ENCODE results near the gene MTMR12.
"Not testable (repeated sequence)": the region's sequence is repeated elsewhere in the genome, so short reads cannot be mapped to it uniquely, and the experiment has no call there.

MTMR12 gene

DNA sequence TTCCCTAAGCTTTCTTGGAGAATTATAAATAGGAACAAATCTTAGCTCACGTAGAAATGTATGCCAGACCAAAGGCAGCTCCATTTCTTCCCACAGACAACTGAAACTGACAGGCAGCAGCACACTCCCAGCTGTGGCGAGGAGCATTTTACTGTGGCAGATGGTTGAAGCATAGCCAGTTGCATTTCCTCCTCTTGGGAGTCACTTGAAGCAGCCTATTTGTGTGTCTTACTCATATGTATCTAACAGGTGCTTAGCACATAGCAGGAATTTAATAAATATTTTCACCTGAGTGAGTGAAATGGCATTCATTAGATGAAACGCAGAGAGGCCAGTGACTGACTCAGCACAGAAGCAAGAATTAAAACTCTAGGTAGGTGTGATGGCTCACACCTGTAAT, 12.3 kb upstream of the MTMR12 start:
- no peak for DNase-seq

DNA sequence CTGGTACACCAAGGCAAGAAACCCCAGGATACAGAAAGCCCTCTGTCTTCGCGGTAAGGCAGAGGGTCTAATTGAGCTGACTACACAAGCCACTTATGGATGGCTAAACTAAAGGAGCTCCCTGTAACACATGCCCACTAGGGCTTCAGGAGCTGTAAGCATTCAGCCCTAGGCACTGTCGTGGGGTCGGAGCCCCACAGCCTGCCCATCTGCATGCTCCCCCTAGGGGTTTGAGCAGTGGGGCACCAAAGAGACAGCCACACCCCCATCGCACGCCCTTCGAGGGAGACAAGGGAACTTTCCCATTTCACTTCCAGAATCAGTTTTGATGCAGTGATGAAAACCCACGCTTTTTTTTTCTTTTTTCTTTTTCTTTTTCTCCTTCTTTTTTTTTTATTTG, 11.0 kb upstream of the MTMR12 start:
- DNase-seq: no peak

DNA sequence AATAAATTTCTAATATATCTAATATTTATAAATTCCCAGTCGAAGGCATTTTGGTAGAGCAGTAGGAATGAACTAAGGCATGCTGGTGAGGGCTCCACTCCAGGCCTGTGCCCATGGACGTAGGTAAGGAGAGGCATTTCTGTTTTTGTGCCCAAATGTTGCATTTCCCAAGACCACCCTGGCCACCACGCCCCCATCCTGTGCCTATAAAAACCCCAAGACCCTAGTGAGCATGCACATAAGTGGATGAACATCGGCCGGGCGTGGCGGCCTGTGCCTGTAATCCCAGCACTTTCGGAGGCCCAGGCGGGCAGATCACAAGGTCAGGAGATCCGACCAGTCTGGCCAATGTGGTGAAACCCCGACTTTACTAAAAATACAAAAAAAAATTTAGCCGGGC, 10.1 kb upstream of the MTMR12 start:
- DNase-seq: no peak

DNA sequence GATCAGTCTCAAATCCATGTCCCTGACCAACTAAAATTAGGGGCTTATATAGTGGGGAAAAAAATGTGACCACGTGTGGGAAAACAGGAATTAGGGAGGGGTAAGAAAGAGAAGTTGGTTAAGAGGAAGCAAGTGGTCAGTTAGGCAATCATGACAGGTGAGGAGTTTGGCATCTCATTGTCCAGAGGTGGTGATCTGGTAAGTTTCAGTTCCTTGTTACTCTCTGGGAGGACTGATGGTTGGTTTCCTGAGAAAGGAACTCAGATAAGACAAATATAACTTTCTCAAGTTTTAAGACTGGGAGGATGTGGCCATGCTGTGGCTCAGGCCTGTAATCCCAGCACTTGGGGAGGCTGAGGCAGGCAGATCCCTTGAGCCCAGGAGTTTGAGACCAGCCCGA, 9.0 kb upstream of the MTMR12 start:
- DNase-seq: not testable (repeated sequence)

DNA sequence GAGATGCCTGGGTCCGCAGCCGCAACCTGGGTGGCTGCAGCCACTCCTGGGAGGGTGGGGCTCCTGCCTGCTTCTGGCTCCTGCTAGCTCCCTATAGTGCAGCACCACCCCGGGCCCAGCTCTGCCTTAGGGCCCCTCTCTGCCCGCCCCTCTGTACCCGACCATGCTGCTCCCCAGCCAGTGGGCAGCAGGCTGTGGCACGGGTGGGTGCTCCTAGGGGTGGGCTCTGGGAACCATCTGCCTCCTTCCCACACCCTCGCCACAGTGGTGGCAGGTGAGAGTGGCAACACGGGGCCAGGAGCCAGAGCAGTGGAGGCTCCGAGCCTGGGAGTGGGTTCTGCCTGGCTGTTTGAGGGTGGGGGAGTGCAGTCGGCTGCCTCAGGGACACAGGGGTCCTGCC, 7.8 kb upstream of the MTMR12 start:
- DNase-seq: no peak

GRCh38 chr5:32319926-32320543, 7.3 kb upstream of the MTMR12 start:
- DNase-seq: no peak

DNA sequence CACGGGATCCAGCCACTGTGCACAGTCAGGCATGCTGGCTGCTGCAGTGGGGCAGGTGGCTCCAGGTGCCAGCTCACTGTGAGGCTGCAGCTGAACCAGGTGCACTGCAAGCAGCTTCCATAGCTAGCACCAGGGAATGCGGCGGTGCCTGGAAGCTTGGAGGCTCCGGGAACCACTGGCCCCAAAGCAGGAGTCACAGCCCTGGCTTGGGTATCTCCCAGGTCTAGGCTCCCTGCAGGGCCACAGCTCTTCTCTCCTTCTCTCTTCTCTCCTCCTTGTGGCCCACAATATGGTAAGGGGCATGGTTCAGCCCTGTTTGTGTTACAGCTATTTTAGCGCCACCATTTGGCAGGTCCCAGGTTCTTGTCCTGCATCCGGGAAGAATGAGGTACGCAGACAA, 6.7 kb upstream of the MTMR12 start:
- no peak for DNase-seq

DNA sequence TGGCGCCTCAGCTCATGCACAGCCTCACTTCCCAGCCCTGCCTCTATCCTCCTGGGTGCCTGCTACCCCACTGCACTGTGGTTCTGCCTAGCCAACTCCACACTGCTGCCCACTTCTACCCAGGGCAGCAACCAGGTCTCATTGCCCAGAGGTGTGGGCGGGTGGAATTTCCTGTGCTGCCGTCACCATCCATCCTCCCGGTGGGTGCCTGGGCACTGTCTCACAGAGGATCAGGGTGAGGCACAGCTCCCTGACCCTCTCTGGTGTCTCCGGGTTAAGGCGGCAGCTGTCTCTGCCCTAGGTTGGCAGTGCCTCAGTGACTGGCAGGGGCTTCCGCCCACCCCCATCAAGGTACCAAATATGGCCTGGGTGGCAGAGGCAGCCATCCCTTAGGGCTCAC, 4.3 kb upstream of the MTMR12 start:
- DNase-seq: no peak

GRCh38 chr5:32315221-32316014, 2.7 kb upstream of the MTMR12 start:
- DNase-seq: no peak

DNA sequence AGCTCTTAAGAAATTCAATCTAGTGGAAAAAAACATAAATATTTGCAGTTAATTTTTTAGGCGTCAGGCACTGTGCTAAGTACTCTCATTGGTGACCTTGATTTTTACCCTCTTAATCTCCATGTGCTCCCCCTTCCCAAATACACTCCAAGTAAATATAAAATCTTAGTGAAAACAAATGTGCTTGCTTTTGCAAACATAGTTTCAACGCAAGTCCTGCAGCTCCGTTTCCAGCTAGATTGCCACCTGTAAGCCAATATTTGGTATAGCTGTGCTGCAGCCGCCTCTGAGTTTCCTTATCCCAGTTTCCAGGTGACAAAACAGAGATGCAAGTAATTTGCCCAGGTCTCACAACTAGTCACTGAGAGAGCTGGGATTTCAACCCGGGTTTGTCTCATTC, 1.9 kb upstream of the MTMR12 start:
- no peak for DNase-seq

DNA sequence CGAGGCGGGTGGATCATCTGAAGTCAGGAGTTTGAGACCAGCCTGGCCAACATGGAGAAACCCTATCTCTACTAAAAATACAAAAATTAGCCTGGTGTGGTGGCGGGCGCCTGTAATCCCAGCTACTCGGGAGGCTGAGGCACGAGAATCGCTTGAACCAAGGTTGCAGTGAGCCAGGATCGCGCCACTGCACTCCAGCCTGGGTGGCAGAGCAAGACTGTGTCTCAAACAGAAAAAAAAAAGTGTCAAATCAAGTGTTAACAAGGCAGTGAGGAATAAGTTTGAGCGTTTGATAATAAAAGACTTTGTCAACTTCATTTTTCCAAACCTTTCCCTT, 1.4 kb upstream of the MTMR12 start:
- DNase-seq: not testable (repeated sequence)

GRCh38 chr5:32312197-32312594, 543 bp downstream of the MTMR12 start:
- DNase-seq: peak; percentile 38

- DNase-seq: no peak
Observed at GRCh38 chr5:32311404-32312196, 1.1 kb downstream of the MTMR12 start.

GRCh38 chr5:32309761-32310160, 3.0 kb downstream of the MTMR12 start:
- no peak for DNase-seq

GRCh38 chr5:32308946-32309345, 3.8 kb downstream of the MTMR12 start:
- no peak for DNase-seq

GRCh38 chr5:32307769-32308194, 5.0 kb downstream of the MTMR12 start:
- DNase-seq: no peak

- no peak for DNase-seq
Observed at GRCh38 chr5:32304622-32305021, 8.1 kb downstream of the MTMR12 start.

- DNase-seq: no peak
Observed at GRCh38 chr5:32303755-32304120, 9.0 kb downstream of the MTMR12 start.

GRCh38 chr5:32302835-32303754, 9.6 kb downstream of the MTMR12 start:
- DNase-seq: no peak

DNA sequence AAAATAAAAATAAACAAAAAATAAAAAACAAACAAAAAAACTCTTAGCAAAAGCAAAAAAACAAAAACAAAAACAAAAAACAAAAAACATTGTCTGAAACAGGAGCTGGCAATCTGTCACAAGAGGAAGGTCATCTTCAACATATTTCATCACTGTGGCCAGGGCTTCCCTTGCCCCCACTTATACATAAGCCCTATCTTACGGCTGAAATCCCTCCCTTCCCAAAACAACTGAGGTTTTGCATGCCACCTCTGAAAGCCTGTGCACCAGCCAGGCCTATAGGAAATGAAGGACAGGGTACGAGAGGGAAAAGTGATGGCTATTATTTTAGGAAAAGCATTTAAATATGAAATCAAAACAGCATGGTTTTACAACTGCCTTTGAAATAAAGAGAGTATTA, 10.8 kb downstream of the MTMR12 start:
- DNase-seq: no peak

GRCh38 chr5:32299059-32299677, 13.6 kb downstream of the MTMR12 start:
- DNase-seq: no peak

DNA sequence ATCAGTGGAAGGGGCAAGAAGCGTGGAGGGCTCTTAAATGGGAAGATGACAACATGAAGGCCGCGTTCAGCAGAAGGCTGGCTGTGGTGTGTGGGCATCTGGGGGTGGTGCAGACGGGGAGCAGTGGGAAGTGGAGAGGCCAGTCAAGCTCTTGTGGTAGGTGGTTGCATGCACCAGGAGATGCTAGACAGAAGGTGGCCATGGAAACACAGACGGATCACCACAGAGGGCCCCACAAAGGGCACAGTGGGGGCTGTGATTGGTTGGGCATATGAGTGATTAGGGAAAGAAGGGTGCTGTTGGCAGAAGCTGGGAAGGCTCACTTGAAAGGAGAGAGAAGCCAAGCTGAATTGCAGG, 14.7 kb downstream of the MTMR12 start:
- peak; percentile 18 for DNase-seq
